Cerebellar nuclear complex (tissue), 1 donor: ENCODE measurements around the gene SRP14.

Experiments used
- DNase-seq, 2 experiments: peaks; one replicate each; lab custom pipeline; 2025; lab: John Stamatoyannopoulos, UW

Gene SRP14

DNA sequence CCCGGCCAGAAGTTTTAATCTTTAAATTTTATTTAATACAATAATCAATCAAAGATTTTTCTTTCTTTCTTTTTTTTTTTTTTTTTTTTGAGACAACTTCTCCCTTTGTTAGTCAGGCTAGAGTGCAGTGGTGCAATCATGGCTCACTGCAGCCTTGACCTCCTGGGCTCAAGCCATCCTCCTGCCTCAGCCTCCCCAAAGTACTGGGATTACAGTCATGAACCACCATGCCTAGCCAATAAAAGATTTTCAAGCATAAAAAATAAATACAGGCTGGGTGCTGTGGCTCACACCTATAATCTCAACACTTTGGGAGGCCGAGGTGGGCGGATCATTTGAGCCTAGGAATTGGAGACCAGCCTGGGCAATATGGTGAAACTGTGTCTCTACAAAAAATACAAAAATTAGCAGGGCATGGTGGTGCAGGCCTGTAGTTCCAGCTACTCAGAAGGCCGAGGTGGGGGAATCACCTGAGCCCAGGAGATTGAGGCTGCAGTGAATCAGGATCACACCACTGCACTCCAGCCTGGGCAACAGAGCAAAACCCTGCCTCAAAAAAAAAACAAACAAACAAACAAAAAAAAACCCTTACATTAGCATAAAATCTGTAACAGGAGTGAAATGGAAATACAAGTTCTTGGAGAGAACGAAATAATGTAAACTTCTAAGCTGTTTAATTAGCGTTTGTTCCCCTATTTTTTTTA, 29.1 kb upstream of the SRP14 start:
- DNase-seq = no peak

DNA sequence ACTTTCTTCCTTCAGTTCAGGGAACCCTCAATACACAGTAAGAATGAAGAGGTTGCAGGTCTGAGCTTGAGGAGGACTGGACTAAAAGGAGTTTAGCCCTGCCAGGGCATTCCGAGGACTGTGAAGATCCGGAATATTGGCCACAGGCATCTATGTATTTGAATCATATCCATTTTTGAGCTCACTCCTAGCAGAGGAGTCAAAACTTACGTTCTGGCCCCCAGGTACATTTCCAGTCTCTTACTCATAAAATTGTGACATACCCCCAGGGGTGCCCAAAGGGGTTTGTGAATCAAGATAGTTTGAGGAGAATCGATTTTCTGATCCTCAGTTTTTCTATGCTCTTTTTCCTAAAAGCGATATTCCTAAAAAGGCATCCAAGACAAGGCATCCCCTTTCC, 27.6 kb upstream of the SRP14 start:
- DNase-seq = no peak

DNA sequence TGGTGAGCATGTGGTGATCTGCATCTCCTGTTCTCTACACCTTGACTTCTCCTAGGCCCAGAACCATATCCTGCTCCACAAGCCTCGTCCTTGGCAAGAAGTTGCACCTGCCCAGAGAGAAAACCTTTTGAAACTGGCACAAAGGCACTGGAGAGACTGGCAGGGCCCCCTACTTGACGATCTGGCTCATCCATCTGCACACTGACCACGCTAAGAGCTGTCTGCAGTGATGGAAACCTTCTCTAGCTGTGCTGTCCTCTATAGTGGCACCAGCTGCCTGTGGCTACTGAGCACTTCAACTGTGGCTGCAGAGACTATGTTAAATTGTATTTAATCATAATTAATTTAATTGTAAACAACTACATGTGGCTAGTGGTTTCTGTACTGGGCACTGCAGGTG, 26.2 kb upstream of the SRP14 start:
- no peak for DNase-seq

DNA sequence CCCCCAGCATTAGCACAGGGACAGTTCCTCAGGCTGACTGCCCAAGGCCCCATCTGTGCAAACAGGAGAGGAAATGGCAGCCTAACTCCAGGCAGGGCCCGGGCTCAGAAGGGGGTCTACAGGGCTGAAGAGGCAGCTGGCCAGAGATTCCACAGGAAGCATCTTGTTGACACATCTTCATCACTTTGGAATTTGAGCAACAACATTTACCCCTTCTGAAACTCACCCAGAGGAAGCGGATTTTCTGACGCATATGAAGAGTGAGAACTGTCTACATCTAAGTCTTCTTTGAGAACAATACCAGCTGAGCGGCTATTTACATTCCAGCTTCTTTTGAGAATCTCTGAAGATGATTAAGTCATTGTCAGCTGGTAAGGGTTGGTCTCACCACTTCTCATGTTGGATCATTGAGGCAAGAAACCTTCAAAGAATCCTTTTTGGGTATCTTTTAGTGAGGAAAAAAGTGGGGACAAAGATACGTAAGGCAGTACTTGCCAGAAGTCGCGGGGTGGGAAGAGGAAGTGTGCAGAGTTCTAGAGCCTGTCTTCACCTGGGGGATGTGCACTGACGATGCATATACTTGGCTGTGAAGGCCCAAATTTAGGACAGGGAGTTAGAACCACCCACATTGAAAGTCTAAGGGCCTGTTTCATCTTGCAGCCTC, 25.4 kb upstream of the SRP14 start:
- DNase-seq = no peak

DNA sequence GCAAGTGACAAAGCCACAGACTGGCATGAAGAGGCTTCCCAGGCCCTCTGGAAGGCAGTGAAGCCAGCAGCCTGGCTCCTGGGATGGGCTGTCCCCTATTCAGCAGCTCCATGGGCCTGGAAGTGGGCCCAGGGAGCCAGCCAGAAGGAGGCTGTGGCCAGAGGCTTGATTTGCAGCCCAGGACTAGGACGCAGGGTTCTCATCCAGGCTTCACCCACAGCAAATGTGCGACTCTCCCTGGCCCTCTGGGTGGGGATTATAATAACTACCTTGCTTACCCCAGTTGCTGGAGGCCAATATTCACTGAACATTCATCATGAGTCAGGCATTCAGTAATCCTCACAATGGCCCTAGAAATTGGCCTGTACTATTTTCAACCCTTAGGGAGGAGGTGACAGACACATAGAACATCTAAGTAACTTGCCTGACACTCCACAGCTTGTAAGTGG, 24.6 kb upstream of the SRP14 start:
- DNase-seq = no peak

DNA sequence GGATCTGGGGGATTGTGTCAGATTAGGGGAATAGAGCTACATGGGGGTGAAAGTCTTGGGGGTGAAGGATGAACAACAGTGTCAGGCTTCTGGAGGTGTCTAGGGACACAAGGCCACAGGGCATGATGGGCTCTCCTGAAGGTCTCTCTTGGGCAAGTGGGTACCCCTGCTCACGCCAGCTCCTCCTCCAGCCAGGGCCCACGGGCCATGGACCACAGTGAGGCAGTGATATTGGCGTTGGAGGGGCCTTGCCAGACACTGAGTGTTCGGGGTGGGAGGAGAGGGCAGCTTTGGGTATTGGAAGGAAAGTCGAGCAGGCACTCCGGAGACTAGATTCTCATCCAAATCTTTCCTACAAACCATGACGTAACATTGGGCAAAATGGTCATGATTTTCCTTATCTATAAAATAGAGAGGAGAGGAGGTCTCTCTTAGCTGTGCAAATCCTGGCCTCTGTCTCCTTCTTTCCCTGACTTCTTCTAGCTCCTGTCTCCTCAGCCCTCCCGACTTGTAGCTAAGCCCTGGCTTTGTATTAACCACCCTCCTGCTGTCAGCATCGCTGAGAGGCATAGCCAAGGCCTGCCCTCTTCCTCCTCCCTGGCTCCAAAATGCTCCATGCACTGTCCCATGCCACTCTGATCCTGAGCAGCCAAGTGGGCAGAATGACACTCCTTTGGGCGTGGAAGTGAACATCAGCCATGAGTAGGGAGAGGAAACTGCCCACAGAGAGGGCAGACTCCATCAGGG, 24.0 kb upstream of the SRP14 start:
- no peak for DNase-seq

DNA sequence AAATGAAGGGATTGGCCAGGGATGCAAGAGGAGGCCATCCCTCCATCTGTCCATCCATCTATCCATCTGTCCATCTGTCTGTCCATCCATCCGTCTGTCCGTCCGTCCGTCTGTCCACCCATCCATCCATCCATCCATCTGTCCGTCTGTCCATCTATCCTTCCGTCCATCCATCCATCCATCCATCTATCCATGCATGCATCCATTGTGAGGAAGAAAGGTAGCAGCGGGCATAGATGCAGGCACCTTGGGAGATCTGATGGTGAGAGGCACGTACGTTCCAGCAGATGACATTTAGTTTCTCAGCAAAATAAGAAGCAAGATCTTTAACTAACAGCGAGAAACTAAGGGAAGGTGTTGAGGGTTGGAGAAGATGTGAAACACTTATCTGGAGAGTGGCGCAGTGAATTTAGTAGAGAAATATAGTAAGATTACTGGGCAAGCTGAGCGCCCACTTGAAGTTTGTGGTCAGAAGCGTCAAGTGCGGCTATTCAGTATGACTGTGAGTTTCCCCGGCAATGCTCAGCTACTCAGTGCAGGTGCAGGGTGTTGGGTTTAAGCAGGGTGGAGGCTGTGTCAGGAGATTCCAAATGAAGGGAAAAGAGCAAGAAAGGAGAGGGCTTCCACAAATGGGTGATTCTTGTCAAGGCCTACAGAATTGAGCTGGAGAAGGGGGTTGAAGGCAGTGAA, 22.4 kb upstream of the SRP14 start:
- no peak for DNase-seq

DNA sequence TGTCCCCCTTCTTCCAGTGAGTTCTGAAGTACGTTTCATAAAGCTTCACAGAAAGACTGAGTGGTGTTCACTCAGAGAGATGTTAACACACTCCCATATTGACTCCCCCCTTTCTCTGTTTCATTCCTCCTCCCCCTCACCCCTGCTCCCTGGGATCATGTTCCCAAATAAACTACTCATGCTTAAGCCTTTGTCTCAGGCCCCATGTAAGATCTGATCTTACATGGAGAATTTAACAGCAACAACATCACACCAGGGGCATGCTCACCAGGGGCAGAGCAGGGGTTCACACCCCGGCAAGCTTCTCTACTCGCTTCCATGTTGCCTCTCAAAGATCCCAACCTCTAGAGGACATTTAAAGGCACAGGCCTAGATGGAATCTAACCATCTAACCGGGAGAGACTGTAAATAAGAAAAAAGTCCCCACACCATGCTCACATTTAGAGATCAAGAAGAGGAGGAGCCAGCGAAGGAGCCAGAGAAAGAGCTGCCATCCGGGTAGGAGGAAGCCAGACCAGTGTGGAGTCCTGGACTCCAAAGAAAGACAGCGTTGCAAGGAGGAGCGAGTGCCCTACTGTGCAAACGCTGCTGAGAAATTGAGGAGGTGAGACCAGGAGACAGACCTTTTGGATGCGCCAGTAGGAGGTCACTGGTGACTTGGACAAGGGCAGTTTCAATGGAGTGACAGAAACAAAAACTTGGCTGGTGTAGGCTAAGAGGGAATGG, 21.4 kb upstream of the SRP14 start:
- DNase-seq = no peak

DNA sequence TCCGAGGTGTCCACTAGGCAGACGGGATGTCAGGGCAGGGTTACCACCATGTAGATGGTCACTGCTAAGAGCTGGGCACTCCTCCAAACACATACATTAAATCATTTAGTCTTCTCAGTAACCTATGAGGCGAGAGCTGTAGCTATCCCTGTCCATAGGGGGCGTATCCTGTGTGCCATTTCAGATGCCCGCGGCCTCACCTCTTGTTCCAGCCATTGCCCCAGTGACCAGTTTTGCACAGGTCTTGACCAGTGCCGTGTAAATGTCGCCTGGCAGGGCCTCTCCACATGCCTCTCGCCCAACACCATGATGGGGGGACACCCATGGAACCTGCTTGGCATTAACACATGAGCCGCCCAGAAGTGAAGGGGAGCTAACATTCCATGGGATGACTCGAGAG, 20.8 kb upstream of the SRP14 start:
- DNase-seq = no peak

DNA sequence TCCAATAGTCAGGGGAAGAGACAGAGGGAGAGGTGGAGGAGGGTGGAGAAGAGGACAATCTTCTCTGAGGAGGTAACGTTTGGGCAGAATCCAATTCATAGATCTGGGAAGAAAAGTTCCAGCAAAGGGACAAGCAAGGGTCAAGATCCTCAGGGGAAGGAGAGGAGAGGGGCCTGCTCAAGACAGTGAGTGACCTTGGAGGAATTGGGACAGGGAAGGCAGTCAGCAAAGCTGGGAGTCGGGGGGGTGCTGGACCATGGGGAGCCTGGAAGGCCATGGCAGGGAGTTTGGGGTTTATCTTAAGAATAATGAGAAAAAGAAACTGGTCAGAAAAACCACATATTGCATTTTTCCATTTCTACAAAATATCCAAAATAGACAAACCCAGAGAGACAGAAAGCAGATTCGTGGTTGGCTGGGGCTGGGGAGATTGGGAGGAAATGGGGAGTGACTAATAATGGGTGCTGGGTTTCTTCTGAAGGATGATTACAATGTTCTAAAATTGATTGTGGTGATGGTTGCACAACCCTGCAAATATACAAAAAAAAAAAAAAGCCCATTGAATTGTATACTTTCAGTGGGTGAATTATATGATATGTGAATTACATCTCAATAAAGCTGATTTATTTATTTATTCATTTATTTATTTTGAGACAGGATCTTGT, 19.6 kb upstream of the SRP14 start:
- no peak for DNase-seq

DNA sequence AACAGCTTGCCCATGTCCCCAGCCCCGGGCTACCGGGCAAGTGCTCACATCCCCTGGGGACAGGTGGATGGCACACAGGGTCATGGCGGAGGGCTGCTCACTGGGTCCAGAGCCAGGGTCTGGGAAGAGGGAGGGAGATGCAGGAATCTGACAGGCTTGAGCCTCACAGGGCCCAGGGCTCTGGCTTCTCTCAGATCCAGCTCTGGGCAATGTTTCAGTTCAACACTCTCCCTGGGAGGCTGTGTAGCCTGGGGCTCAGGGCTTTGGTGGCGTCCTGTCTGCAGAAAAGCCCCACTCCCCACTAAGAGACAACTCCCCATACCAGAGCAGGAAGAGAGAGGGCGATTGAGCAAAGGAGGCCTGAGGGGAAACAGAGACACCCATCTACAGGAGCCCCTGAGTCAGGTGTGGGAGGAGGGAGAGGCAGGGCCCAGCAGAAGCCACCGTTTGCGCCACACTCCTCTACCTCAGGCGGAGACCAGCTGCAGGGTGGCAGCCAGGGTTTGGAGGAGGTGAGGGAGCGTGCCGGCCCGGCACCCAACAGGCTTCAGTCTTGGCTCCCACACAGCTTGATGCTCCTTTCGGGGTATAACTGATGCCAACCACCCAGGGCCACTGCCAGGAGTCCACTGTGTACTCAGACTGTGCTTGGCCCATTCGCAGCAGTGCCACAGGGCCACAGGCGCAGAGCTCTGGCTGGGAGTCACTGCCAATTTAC, 16.8 kb upstream of the SRP14 start:
- no peak for DNase-seq

DNA sequence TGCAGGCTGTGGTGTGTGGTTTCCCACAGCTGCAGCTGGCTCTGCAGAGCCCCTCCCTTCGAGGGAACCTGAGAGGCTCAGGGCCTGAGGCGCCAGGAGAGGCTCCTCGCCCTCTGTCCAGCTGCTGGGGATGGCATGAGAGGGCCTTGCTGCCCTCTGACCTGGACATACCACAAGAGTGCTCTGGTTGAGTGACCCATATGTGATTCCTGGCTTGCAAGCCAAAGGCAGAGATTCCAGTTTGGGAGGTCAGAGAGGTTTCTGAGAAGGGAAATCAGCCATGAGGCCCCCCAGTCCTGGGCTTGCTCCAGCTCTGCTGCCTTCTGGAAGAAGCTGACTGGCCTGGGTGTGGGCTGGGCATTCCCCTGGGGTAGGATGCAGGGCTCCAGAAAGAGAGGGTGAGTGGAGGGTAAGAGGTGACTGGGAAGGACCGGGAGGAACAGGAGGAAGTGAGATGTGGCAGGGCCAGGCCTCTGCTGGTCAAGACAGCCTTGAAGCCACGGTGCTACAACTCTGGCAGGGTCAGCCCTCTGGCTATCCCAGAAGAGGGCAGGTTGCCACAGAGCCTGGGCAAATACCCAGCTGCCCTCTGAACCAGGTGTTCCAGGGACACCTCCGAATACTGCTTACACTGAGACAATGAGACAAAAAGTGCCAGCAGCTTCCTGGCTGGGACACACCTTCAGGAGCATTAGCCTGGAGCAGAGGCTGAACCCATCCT, 16.0 kb upstream of the SRP14 start:
- no peak for DNase-seq

DNA sequence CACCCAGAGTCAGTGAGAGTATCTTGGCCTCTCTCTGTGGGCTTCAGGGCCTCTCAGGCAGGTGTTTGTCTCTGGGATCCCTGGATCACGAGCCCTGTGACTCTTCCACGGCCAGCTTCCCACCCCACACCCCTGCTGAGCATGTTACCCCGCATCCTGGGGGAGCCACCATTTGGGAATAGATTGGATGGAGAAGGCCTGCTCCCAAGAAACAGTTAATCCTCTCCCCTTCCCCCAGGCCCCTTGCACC, 15.5 kb upstream of the SRP14 start:
- no peak for DNase-seq

DNA sequence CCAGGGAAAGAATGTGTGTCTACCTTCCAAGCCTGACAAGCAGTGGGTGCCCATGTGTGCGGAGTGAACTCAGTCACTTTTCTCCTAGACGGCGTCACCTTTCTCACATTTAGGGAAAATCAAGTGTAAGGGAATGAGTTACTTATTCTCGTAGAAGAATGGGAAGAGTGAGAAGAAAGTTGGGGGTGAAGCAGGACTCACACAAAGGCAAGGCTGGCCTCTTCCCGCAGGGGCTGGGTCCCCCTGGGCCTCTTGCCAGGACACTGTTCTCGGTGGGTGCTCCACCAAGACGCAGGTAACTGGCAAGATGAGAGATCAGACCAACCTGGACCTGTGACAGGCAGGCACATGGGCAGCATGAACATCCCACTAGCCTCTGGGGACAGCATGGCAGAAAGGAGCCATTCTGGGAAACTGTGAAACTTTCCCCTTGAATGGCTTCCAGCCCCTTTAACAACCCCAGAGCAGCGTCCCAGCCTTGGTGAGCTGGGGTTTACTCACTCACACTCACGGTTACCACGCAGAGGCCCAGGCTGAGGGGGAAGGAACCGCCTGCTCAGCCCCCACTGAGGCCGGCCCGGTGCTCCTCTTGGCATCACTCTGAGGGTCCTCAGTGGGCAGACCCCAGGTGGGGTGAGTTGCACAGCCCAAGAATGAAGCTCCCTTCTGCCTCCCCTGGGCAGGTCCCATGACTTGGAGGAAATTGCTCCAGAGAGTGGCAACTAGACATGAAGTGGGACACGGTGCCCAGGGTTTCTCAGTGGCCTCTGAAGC, 15.0 kb upstream of the SRP14 start:
- no peak for DNase-seq

DNA sequence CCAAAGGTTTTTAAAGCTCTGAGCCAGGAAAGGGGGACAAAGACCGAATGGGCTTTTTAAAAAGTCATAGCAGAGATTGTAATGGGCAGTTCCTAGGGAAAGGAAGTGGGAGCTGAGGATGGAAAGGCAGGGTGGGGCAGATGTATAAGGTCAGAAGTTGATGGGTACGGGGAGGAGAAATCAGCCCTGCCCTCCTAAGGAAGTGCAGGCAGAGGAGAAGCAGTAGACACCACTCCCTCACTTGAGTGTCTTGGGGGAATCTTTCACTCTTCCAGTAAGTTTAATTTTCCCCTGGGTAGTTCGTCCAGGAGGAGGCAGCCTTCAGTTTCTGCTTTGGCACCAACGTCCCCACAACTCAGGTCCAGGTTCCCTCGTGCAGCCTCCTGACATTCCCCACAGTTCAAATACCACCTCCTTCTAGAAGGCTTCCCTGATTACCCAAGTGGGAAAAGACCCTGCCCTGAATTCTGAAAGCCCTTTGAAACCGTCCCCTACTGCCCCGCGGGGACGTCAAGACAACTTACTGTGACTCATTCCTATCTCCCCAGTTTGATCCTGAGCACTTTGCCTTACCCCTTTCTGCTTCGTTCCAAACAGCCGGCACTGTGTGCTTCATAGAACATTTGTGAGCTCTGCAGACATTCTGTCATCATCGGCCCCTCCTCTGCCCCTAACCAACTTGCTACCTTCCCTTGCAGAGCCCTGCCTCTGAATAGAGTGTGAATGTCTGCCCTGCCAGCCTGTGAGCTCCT, 14.3 kb upstream of the SRP14 start:
- DNase-seq = no peak

DNA sequence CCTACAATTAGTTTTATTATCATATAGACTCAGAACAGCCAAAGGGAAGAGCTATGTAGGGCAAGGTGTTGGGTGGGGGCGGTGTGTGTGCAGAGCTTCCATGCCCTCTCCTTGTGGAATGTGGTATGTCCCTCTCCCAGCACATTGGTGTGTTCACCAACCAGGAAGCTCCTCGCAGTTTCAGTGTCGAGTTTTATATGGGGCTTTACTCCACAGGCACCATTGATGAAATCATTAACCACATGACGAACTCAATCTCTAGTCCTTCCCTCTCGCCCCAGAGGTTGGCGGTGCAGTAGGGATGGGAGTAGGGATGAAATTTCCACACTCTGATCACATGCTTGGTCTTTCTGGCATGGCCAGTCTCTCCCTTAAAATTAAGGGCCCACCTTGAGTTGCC, 13.6 kb upstream of the SRP14 start:
- DNase-seq = no peak

DNA sequence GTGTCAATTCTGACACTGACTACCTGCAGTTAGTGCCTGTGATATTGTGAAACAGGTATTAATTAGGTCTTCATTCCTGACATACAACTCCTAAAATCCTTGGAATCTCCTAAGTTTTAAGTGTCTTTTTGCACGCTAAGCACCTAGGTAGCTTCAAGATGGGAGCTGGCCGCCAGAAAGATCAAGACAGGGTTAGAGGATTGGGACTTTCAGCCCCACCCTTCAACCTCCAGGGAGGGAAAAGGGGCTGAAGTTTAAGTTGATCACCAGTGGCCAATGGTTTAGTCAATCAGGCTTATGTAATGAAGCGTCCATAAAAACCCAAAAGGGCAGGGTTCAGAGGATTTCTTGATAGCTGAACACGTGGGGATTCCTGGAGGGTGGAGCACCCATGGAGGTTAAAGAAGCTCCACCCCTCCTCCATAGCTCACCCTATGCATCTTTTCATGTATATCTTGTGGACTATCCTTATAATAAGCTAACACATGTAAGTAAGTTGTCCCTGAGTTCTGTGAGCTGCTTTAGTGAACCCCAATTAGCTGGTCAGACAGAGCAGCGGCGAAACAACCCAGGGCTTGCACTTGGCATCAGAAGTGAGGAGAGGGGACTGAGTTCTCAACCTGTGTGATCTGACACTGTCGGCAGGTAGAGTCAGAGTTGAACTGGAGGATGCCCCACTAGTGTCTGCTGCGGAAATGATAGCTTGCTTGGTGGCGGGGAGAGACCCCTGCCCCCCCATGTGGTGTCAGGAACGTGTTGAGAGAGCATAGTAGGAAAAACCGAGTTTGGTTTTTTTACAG, 12.8 kb upstream of the SRP14 start:
- no peak for DNase-seq
